DOHH2 (cell line): ENCODE results near the gene CDX4.

Experiments
- EZH2phosphoT487 ChIP-seq: fragments of 200-600 bp; sonication (generic); IDR thresholded peaks from 2 replicates; pipeline ENCODE4 v1.6.1; 2017; ENCODE audit warnings: borderline replicate concordance, mild to moderate bottlenecking, antibody characterized with exemption, low read length, moderate library complexity, mixed read lengths
- TF ChIP-seq, protein P1 (sequence below): fragments of 200-600 bp; sonication (generic); IDR thresholded peaks from one replicate; pipeline ENCODE4 v1.5.1; 2014; ENCODE audit warnings: antibody characterized with exemption, mild to moderate bottlenecking, low read depth, low read length; ENCODE audit not compliant: poor library complexity, severe bottlenecking

GRCh38 chrX:73446831-73447230, at the start of gene CDX4:
- TF ChIP-seq, protein P1, sequence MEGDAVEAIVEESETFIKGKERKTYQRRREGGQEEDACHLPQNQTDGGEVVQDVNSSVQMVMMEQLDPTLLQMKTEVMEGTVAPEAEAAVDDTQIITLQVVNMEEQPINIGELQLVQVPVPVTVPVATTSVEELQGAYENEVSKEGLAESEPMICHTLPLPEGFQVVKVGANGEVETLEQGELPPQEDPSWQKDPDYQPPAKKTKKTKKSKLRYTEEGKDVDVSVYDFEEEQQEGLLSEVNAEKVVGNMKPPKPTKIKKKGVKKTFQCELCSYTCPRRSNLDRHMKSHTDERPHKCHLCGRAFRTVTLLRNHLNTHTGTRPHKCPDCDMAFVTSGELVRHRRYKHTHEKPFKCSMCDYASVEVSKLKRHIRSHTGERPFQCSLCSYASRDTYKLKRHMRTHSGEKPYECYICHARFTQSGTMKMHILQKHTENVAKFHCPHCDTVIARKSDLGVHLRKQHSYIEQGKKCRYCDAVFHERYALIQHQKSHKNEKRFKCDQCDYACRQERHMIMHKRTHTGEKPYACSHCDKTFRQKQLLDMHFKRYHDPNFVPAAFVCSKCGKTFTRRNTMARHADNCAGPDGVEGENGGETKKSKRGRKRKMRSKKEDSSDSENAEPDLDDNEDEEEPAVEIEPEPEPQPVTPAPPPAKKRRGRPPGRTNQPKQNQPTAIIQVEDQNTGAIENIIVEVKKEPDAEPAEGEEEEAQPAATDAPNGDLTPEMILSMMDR = no peak
- TF ChIP-seq EZH2phosphoT487 = no peak
